ENCODE results near the gene CCDC197. TPM values are rescaled to one million over a fixed set of nuclear protein-coding genes. Genes with fewer than 3 reads are reported as not detected.
A peak's percentile ranks its signal among the peaks of the same experiment; 100 is the strongest.

The CCDC197 gene
- under 1 TPM in 1 of 2 experiments, not detected in 1; 0.25 TPM for total RNA-seq

DNA sequence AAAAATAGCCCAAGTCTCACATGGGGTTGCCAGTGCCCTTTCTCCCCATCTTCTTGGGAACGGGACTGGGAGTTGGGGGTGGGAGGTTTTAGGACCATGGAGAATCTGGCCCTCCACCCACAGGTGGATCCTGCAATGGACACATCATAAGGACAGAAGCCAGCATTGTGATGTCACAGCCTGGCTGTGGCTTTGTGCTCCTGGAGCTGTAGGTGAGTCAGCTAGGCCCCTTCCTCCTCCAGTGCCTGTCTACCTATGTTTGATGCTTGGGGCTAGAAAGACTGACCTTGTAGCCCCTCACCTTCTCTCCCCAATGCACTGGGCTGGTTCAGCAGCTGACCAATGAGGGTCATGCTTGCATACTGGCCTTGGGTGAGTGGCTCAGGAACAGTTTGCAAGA is at the start of gene CCDC197:
Gene CCDC197, plus strand, starts transcription at position 220 of the 400 bp plus-strand sequence. CDS start 831 bp downstream, outside the sequence.
- Mint-ChIP-seq H3K9me3 (no peaks in the 10 kb centered on the region), H3K27ac (peak within 1 kb of the TSS; percentile 60), H3K36me3 (no peaks in the 10 kb centered on the region), H3K4me1 (peaks cover 33% of the 10 kb centered on the region), H3K4me3 (no peak within 1 kb of the TSS), H3K27me3 (no peaks in the 10 kb centered on the region)
- POLR2A ChIA-PET = no interaction called here
- DNase-seq = no peak
- no peak for ATAC-seq (ENCODE audit: low read depth)

DNA sequence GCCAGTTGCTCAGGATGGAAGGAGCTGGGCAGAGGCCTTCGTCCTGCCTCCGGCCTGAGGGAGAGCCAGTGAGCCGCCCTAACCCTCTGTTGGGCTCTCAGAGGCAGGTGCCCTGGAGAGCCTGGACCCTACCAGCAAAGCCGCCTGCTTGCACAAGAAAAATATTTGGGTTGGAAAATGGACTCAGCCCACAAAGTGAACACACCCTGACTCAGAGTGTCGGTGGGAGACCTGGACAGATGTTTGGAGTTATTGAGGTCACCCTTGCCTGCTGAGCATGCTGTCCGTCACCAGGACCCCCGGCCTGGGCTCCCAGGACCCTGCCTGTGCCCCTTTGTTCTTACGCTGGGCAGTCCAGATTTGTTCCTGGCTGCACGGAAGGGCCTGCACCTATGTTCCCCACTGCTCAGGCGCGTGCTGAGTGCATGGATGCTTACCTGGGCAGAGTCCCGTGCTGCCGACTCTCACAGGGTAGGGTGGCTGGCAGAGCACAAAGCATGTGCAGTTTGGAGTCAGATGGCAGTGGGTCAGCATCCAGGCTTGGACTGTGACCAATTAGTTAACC is 47.5 kb upstream of the CCDC197 start:
- H3K27ac Mint-ChIP-seq = no peak overlapping the region
- H3K36me3 Mint-ChIP-seq = peaks cover 3% of the 10 kb centered on the region
- ATAC-seq (ENCODE audit: low read depth) (no peak), DNase-seq (no peak)
- H3K4me3 Mint-ChIP-seq = no peak overlapping the region
- POLR2A ChIA-PET = interaction anchor here (1.1 to 1.9 kb wide), 2 partner anchors 14 to 29 kb away, joined by 3 to 4 read pairs; no protein-coding TSS in a partner anchor
- no peaks in the 10 kb centered on the region for H3K27me3 Mint-ChIP-seq
- no peaks in the 10 kb centered on the region for H3K9me3 Mint-ChIP-seq
- peaks cover 25% of the 10 kb centered on the region for H3K4me1 Mint-ChIP-seq

DNA sequence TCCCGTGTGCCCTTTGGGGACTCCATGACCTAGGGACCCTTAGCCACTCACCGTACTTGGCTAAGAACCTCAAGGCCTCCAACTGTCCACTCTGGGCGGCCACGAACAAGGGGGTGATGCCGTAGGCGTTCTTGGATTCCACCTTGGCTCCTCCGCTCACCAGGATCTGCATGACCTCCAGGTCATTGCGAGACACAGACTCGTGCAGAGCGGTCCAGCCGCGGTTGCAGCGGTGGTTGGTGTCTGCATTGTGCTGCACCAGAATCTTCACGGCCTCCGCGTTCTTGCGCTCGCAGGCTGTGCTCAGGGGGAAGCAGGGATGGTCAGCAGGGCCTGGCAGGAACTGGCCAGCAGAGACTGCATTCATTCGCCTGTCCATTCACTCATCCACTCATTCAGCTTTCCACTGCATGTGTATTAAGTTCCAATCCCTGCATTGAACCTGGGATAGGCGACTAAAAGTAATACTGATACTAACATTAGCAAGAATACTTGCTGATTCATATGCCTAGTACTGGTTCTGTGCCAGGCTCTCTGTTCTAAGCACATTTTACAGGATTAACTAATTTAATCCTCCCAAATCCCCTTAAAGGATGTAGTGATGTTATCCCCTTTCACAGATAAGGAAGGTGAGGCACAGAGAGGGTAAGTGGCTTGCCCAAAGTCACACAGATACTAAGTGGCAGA is 46.0 kb upstream of the CCDC197 start:
- H3K36me3 Mint-ChIP-seq = peaks cover 3% of the 10 kb centered on the region
- no peaks in the 10 kb centered on the region for H3K27me3 Mint-ChIP-seq
- peaks cover 40% of the 10 kb centered on the region for H3K4me1 Mint-ChIP-seq
- no peak overlapping the region for H3K4me3 Mint-ChIP-seq
- no peak overlapping the region for H3K27ac Mint-ChIP-seq
- DNase-seq (no peak), ATAC-seq (ENCODE audit: low read depth) (no peak)
- POLR2A ChIA-PET = interaction anchor here (0.9 kb wide), 1 partner anchor 19 kb away, joined by 3 read pairs; no protein-coding TSS in a partner anchor
- H3K9me3 Mint-ChIP-seq = no peaks in the 10 kb centered on the region

DNA sequence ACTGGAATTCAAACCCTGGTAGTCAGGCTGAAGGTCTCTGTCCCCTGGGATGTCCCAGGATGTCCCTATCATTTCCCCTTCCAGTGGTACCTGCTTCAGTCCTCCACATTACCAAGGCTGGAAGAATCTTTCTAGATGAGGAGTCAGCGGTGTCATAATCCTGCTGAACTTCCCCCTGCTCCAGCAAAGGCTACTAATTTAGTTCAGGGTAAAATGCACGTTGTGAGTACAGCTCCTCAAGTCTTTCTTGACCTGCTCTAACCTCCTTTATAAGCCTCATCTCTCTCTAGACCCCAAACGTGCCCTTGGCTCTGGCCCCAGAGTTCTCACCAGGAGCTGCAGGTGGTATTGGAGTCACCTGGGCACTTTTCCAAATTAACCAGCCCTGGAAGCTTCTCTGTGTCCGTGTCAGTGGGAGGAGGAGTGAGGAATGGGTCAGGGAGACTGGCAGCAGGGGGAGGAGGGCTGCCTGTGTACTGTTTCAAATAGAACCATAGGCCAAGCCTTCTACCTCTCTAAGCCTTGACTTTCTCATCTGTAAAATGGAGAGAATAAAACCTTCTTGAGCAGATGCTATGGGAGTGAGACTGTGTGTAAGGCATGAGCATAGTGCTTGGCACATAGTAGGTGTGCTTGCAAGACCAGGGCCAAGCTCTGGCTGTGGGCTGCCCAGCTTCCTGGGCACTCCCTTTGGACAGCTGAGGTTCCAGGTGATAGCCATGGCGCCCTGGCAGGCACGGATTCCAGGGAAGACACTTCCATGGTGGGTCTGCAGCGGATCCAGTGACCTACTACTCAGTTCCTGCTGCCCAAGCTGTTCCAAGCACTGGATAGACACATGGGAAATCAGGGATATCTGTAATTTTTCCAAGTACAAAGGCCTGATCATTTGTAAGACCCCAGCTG is 45.2 kb upstream of the CCDC197 start:
- Mint-ChIP-seq H3K27me3 (no peaks in the 10 kb centered on the region), H3K27ac (peak overlapping the region; percentile 58), H3K36me3 (peaks cover 3% of the 10 kb centered on the region), H3K9me3 (no peaks in the 10 kb centered on the region), H3K4me1 (peaks cover 47% of the 10 kb centered on the region), H3K4me3 (no peak overlapping the region)
- DNase-seq (no peak), ATAC-seq (ENCODE audit: low read depth) (no peak)
- POLR2A ChIA-PET = interaction anchor here (0.6 to 1.5 kb wide), 6 partner anchors 8 to 177 kb away, joined by 3 to 8 read pairs (median 4); no protein-coding TSS in a partner anchor

DNA sequence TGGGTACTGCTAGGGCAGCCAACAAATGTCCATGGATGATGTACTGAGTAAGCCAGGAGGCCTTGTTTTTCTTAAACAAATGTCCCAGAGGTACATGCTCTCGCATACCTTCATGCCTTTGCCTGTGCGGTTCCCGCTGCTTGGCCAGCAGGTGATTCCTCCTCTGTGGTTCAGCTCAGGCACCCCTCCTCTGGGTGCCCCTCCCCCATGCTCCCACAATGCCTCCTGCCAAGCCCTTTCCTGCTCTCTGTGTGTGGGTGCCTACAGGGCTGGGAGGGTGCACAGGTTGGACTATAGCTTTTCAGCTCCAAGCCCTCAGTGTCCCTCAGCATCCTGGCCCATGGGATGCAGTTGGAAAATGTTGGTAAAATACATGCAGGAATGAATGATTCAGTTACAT is 44.3 kb upstream of the CCDC197 start:
- no peaks in the 10 kb centered on the region for H3K27me3 Mint-ChIP-seq
- H3K4me1 Mint-ChIP-seq = peaks cover 56% of the 10 kb centered on the region
- no peaks in the 10 kb centered on the region for H3K9me3 Mint-ChIP-seq
- H3K36me3 Mint-ChIP-seq = peaks cover 3% of the 10 kb centered on the region
- no peak overlapping the region for H3K4me3 Mint-ChIP-seq
- ATAC-seq (ENCODE audit: low read depth) (no peak), DNase-seq (no peak)
- POLR2A ChIA-PET = interaction anchor here (0.9 to 1.5 kb wide), 5 partner anchors 9 to 25 kb away, joined by 3 to 8 read pairs (median 3); no protein-coding TSS in a partner anchor
- H3K27ac Mint-ChIP-seq = no peak overlapping the region

DNA sequence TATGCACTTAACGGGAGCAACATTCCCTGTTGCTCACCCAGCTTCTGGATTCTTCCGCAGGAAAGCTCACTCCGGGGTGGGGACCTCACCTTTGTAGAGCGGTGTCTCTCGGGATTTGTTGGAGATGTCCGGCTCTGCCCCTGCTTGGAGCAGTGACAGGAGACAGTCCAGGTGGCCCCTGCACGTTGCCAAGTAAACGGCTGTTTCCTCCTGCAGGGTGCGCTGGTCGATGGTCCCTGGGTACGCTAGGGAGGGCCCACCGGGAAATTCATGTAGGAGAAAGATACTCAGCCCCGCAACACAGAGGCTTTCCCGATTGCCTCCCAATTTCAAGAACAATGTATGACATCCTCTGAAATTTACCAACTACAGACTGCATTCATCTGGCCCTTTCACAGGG is 43.8 kb upstream of the CCDC197 start:
- H3K36me3 Mint-ChIP-seq = peaks cover 3% of the 10 kb centered on the region
- ATAC-seq (ENCODE audit: low read depth) (no peak), DNase-seq (no peak)
- H3K27ac Mint-ChIP-seq = no peak overlapping the region
- H3K27me3 Mint-ChIP-seq = no peaks in the 10 kb centered on the region
- peak overlapping the region; percentile 29 for H3K4me3 Mint-ChIP-seq
- H3K9me3 Mint-ChIP-seq = no peaks in the 10 kb centered on the region
- peaks cover 60% of the 10 kb centered on the region for H3K4me1 Mint-ChIP-seq
- POLR2A ChIA-PET = interaction anchor here (0.9 to 1.5 kb wide), 4 partner anchors 10 to 25 kb away, joined by 3 to 8 read pairs (median 4); no protein-coding TSS in a partner anchor

DNA sequence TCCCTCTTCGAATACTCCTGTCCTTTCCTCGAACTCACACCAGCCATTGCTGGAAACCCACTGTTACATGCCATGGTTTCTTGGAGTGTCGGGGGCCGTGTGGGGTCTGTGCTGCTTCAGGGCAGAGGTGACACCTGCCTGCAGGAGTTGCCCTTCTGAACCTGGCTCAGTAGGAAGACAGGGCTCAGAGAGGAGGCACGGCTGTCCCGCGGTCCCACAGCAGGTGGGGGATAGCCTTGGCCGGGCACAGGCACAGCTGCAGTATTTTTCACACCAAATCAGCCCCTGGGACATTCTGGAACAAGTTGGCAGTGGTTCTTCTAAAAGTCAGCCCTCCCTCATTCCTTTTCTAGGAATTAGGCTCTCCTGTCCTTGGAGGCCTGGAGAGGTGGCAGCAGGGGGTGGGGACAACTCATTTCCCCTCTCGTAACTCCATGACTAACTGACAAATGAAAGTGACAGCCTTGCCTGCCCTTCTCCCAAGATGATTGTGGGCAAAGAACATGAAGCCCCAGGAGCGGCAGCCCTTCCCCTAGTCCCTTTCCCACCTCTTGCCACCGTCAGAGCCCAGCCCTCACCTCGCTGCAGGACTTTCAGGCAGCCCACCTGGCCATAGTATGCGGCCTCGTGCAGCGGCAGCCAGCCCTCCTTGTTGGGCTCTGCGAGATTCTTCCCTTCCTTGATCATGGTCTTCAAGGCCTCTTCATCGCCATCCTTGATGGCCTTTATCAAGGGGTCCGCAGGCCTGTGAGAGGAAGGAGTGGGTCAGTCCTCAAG is 43.2 kb upstream of the CCDC197 start:
- Mint-ChIP-seq H3K36me3 (peaks cover 3% of the 10 kb centered on the region), H3K27me3 (no peaks in the 10 kb centered on the region), H3K4me1 (peaks cover 66% of the 10 kb centered on the region), H3K27ac (peak overlapping the region; percentile 84), H3K9me3 (no peaks in the 10 kb centered on the region), H3K4me3 (peak overlapping the region; percentile 80)
- POLR2A ChIA-PET = interaction anchor here (1.3 to 9.9 kb wide), 5 partner anchors 9 to 19 kb away, joined by 3 to 190 read pairs (median 8); partner anchors contain the start of gene ASB2
- DNase-seq = no peak
- ATAC-seq (ENCODE audit: low read depth) = no peak

DNA sequence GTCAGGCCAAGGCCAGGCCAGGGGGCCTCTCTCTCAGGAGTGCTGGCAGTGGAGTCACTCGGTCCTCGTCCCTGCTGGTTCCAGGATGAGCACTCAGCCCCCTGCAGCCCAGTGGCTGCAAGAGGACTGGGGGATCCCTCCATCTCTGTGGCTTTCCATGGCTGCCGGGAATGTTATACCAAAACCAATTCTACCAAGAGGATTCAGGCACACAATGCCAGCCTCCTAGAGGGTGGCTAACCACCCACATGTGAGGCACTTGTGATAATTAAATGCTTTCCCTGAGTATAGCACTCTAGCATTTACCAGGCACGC is 42.6 kb upstream of the CCDC197 start:
- POLR2A ChIA-PET = interaction anchor here (0.6 to 9.9 kb wide), 4 partner anchors 10 to 19 kb away, joined by 3 to 190 read pairs (median 6); partner anchors contain the start of gene ASB2
- Mint-ChIP-seq H3K27me3 (no peaks in the 10 kb centered on the region), H3K27ac (peak overlapping the region; percentile 84), H3K36me3 (peaks cover 3% of the 10 kb centered on the region), H3K4me3 (peak overlapping the region; percentile 80), H3K9me3 (no peaks in the 10 kb centered on the region), H3K4me1 (peaks cover 71% of the 10 kb centered on the region)
- no peak for DNase-seq
- ATAC-seq (ENCODE audit: low read depth) = no peak

DNA sequence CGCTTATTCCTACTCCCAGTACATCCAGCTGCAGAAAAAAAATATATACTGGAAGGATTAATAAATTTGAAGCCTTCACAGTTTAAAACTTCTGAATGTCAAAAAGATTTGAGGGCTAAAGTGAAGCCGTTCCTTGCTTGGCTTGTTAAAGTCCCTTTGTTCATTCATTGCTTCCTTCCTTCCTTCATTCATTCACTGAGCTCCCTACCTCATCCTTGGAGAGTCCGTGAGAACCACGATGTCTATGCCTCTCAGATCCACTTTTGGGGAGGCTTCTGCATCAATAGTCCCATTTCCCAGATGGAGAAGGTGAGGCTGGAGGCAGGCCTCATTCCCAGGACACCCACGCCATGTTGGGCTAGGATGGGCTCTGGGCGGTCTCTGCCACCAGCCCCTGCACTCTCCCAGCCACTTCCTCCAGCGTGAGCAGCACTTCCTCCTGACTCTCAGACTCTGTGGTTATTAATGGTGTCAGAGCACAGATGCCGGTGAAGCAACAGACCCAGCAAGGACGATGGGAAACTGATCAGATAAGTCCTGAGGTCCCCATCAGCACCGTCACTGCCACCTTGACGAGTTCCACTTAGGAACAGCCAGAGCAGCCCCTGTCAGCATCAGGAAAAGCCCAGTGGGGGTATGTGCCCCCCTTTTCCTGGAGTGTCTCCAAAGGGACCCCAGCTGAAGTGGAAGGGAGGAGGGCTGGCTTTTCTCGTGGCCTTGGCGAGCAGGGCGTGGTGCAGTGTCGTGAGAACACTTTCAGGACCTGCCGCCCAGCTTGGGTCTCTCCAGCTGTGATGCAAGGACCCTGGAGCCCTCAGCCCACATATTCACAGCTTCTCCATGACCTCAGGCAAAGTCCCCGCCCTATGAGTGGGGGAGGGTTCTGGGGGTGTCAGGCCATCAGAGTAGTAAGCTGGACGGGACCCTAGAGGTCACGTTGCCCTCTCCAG is 41.9 kb upstream of the CCDC197 start:
- Mint-ChIP-seq H3K4me1 (peaks cover 76% of the 10 kb centered on the region), H3K27me3 (no peaks in the 10 kb centered on the region), H3K27ac (peak overlapping the region; percentile 84), H3K9me3 (no peaks in the 10 kb centered on the region), H3K36me3 (peaks cover 2% of the 10 kb centered on the region), H3K4me3 (peak overlapping the region; percentile 80)
- peak; percentile 61 for DNase-seq
- POLR2A ChIA-PET = interaction anchor here (0.6 to 9.9 kb wide), 5 partner anchors 9 to 19 kb away, joined by 3 to 190 read pairs (median 9); partner anchors contain the start of gene ASB2
- ATAC-seq (ENCODE audit: low read depth) = peak; percentile 39

DNA sequence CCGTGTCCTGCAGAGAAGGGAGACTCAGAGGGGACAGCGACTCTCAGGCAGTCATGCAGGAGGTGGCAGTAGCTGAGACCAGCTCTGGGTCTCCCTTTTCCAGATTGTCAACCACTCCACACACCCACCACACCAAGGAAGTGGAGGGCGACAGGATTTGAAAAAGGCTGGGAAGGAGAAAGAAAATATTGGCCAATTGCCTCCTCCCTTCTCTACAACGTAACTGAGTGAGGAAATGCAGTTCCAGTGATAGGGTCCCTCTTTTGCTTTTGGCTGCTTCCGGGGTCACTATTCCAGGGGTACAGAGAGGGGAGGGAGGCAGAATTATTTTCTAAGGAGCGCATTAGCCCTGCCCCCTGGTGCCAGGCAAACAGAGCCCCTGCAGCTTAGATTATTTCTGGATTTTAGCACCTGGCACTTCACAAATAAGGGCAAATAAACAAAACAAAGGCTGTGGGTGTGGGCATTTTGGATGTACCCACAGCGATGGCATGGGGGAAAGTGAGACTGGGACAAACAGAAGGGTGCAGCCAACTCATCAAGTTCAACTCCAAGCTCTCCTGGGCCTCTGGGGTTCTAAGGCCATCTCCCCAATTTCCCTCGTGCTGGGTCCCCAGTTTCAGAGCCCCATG is 41.1 kb upstream of the CCDC197 start:
- ATAC-seq (ENCODE audit: low read depth) (no peak), DNase-seq (no peak)
- peak overlapping the region; percentile 84 for H3K27ac Mint-ChIP-seq
- H3K4me1 Mint-ChIP-seq = peaks cover 78% of the 10 kb centered on the region
- peak overlapping the region; percentile 80 for H3K4me3 Mint-ChIP-seq
- no peaks in the 10 kb centered on the region for H3K9me3 Mint-ChIP-seq
- H3K36me3 Mint-ChIP-seq = no peaks in the 10 kb centered on the region
- POLR2A ChIA-PET = interaction anchor here (1.4 to 9.9 kb wide), 4 partner anchors 8 to 20 kb away, joined by 4 to 190 read pairs (median 9); partner anchors contain the start of gene ASB2
- no peaks in the 10 kb centered on the region for H3K27me3 Mint-ChIP-seq
